NCI-H2081 treated with DMSO at 0.1 percent for 48 hours (cell line): ENCODE data around the gene TMEM72.

Experiments
- DNase-seq: peaks from one replicate; lab custom pipeline; 2025; lab: John Stamatoyannopoulos, UW

TMEM72 gene

GRCh38 chr10:44955413-44956070 is 44.4 kb downstream of the TMEM72 start:
- DNase-seq = no peak

GRCh38 chr10:44956226-44956625 is 45.1 kb downstream of the TMEM72 start:
- DNase-seq = no peak

- no peak for DNase-seq
Observed at GRCh38 chr10:44956717-44957706, 45.9 kb downstream of the TMEM72 start.

- no peak for DNase-seq
Observed at GRCh38 chr10:44958196-44958897, 47.2 kb downstream of the TMEM72 start.

GRCh38 chr10:44958898-44959246 is 47.7 kb downstream of the TMEM72 start:
- no peak for DNase-seq

- DNase-seq = no peak
Observed at GRCh38 chr10:44959247-44960087, 48.3 kb downstream of the TMEM72 start, which contains the start of gene RASSF4. TSS of gene RASSF4 (plus strand) at chr10:44959802. CDS start at chr10:44970203, 10,401 bp downstream.

- DNase-seq = no peak
Observed at GRCh38 chr10:44960088-44960460, 48.9 kb downstream of the TMEM72 start.

GRCh38 chr10:44960482-44961229 is 49.5 kb downstream of the TMEM72 start:
- no peak for DNase-seq

- DNase-seq = no peak
Observed at GRCh38 chr10:44961230-44961571, 50.1 kb downstream of the TMEM72 start.

GRCh38 chr10:44961931-44962750 is 51.0 kb downstream of the TMEM72 start:
- DNase-seq = no peak

GRCh38 chr10:44962870-44963738 is 52.0 kb downstream of the TMEM72 start:
- no peak for DNase-seq

GRCh38 chr10:44963772-44964633 is 52.9 kb downstream of the TMEM72 start:
- DNase-seq = no peak

GRCh38 chr10:44965104-44965503 is 54.0 kb downstream of the TMEM72 start:
- DNase-seq = no peak

GRCh38 chr10:44965651-44966097 is 54.5 kb downstream of the TMEM72 start:
- DNase-seq = no peak

- DNase-seq = no peak
Observed at GRCh38 chr10:44966129-44966815, 55.1 kb downstream of the TMEM72 start.

- DNase-seq = no peak
Observed at GRCh38 chr10:44966816-44967509, 55.8 kb downstream of the TMEM72 start.

- no peak for DNase-seq
Observed at GRCh38 chr10:44967616-44968015, 56.5 kb downstream of the TMEM72 start.
